HEK293 (cell line): Measurements from ENCODE around the gene TRMT112.
A peak's percentile ranks its signal among the peaks of the same experiment; 100 is the strongest.

ENCODE experiments used
- HOXA7 ChIP-seq: sonication (generic); formaldehyde crosslinking; IDR thresholded peaks from 2 replicates; pipeline ENCODE4 v1.8.1; 2022; ENCODE audit warnings: missing genetic modification reagents, borderline replicate concordance
- KLF10 ChIP-seq: fragments of 450-650 bp; IDR thresholded peaks from 2 replicates; pipeline ENCODE4 v1.5.1; 2018; ENCODE audit warnings: missing biosample characterization, mild to moderate bottlenecking, missing genetic modification characterization
- MEIS1 ChIP-seq: sonication (generic); formaldehyde crosslinking; IDR thresholded peaks from 2 replicates; pipeline ENCODE4 v1.8.1; 2022; ENCODE audit warnings: missing genetic modification reagents, mild to moderate bottlenecking, borderline replicate concordance
- SCRT2 ChIP-seq: fragments of 450-650 bp; formaldehyde crosslinking; IDR thresholded peaks from 2 replicates; pipeline ENCODE4 v1.5.1; 2016; ENCODE audit warnings: missing biosample characterization, missing genetic modification characterization
- SP3 ChIP-seq: fragments of 450-650 bp; formaldehyde crosslinking; IDR thresholded peaks from 2 replicates; pipeline ENCODE4 v1.5.1; 2016; ENCODE audit warnings: missing biosample characterization, missing genetic modification characterization
- ZBTB1 ChIP-seq: fragments of 450-650 bp; formaldehyde crosslinking; IDR thresholded peaks from 2 replicates; pipeline ENCODE4 v1.5.1; 2016; ENCODE audit warnings: missing biosample characterization, missing genetic modification characterization
- ZNF112 ChIP-seq: fragments of 450-650 bp; formaldehyde crosslinking; IDR thresholded peaks from 2 replicates; pipeline ENCODE4 v1.5.0; 2017; ENCODE audit warnings: missing biosample characterization, missing genetic modification characterization
- ZNF132 ChIP-seq: fragments of 450-650 bp; formaldehyde crosslinking; IDR thresholded peaks from 2 replicates; pipeline ENCODE4 v1.5.1; 2017; ENCODE audit warnings: missing biosample characterization, missing genetic modification characterization, borderline replicate concordance
- ZNF155 ChIP-seq: fragments of 450-650 bp; formaldehyde crosslinking; IDR thresholded peaks from 2 replicates; pipeline ENCODE4 v1.5.1; 2016; ENCODE audit warnings: missing biosample characterization, missing genetic modification characterization
- ZNF184 ChIP-seq: fragments of 450-650 bp; IDR thresholded peaks from 2 replicates; pipeline ENCODE4 v1.5.1; 2018; ENCODE audit warnings: missing biosample characterization, mild to moderate bottlenecking, missing genetic modification characterization
- ZNF19 ChIP-seq: fragments of 450-650 bp; formaldehyde crosslinking; IDR thresholded peaks from 2 replicates; pipeline ENCODE4; 2016; ENCODE audit warnings: missing biosample characterization, missing genetic modification characterization, low read depth
- ZNF202 ChIP-seq: fragments of 450-650 bp; formaldehyde crosslinking; IDR thresholded peaks from 2 replicates; pipeline ENCODE4 v1.5.1; 2016; ENCODE audit warnings: missing biosample characterization, missing genetic modification characterization, borderline replicate concordance
- ZNF335 ChIP-seq: fragments of 450-650 bp; formaldehyde crosslinking; conservative IDR thresholded peaks from 2 replicates; pipeline ENCODE4 v1.5.1; 2016; ENCODE audit warnings: missing biosample characterization, missing genetic modification characterization
- ZNF366 ChIP-seq: fragments of 450-650 bp; formaldehyde crosslinking; conservative IDR thresholded peaks from 2 replicates; pipeline ENCODE4 v1.5.1; 2016; ENCODE audit warnings: missing biosample characterization, missing genetic modification characterization
- ZNF394 ChIP-seq: fragments of 450-650 bp; formaldehyde crosslinking; IDR thresholded peaks from 2 replicates; pipeline ENCODE4 v1.5.1; 2016; ENCODE audit warnings: missing biosample characterization, missing genetic modification characterization, mild to moderate bottlenecking, moderate library complexity, borderline replicate concordance
- ZNF514 ChIP-seq: fragments of 450-650 bp; formaldehyde crosslinking; IDR thresholded peaks from 2 replicates; pipeline ENCODE4 v1.5.1; 2016; ENCODE audit warnings: missing biosample characterization, missing genetic modification characterization
- ZNF530 ChIP-seq: fragments of 450-650 bp; formaldehyde crosslinking; IDR thresholded peaks from 2 replicates; pipeline ENCODE4 v1.5.1; 2016; ENCODE audit warnings: low read depth, missing biosample characterization, missing genetic modification characterization
- ZNF558 ChIP-seq: fragments of 450-650 bp; formaldehyde crosslinking; IDR thresholded peaks from 2 replicates; pipeline ENCODE4 v1.5.1; 2016; ENCODE audit warnings: missing biosample characterization, missing genetic modification characterization
- ZNF561 ChIP-seq: fragments of 450-650 bp; IDR thresholded peaks from 2 replicates; pipeline ENCODE4 v1.5.1; 2018; ENCODE audit warnings: missing biosample characterization, missing genetic modification characterization, borderline replicate concordance
- ZNF626 ChIP-seq: fragments of 450-650 bp; sonication (Bioruptor Pico); formaldehyde crosslinking; IDR thresholded peaks from 2 replicates; pipeline ENCODE4 v1.5.1; 2018; ENCODE audit warnings: missing biosample characterization, missing genetic modification characterization, inconsistent platforms
- ZNF629 ChIP-seq: fragments of 450-650 bp; formaldehyde crosslinking; IDR thresholded peaks from 2 replicates; pipeline ENCODE4 v1.5.1; 2017; ENCODE audit warnings: missing biosample characterization, missing genetic modification characterization
- ZNF837 ChIP-seq: fragments of 450-650 bp; formaldehyde crosslinking; IDR thresholded peaks from 2 replicates; pipeline ENCODE4 v1.5.1; 2016; ENCODE audit warnings: missing biosample characterization, missing genetic modification characterization
- ZNF843 ChIP-seq: fragments of 450-650 bp; formaldehyde crosslinking; IDR thresholded peaks from 2 replicates; pipeline ENCODE4 v1.5.1; 2016; ENCODE audit warnings: missing biosample characterization, missing genetic modification characterization
- TF ChIP-seq, protein P1 (sequence below): fragments of 450-650 bp; formaldehyde crosslinking; IDR thresholded peaks from 2 replicates; pipeline ENCODE4 v1.5.1; 2016; ENCODE audit warnings: missing biosample characterization, missing genetic modification characterization
- TF ChIP-seq, protein P2 (sequence below): fragments of 450-650 bp; formaldehyde crosslinking; IDR thresholded peaks from 2 replicates; pipeline ENCODE4 v1.5.1; 2017; ENCODE audit warnings: missing biosample characterization, mild to moderate bottlenecking, missing genetic modification characterization, moderate library complexity
- TF ChIP-seq, protein P3 (sequence below): fragments of 450-650 bp; formaldehyde crosslinking; IDR thresholded peaks from 2 replicates; pipeline ENCODE4 v1.5.1; 2016; ENCODE audit warnings: missing biosample characterization, missing genetic modification characterization
- TF ChIP-seq, protein P4 (sequence below): fragments of 450-650 bp; formaldehyde crosslinking; IDR thresholded peaks from 2 replicates; pipeline ENCODE4 v1.5.1; 2016; ENCODE audit warnings: missing biosample characterization, missing genetic modification characterization
- TF ChIP-seq, protein P5 (sequence below): fragments of 450-650 bp; formaldehyde crosslinking; IDR thresholded peaks from 2 replicates; pipeline ENCODE4 v1.5.1; 2017; ENCODE audit warnings: missing biosample characterization, missing genetic modification characterization
- TF ChIP-seq, protein P6 (sequence below): IDR thresholded peaks from 2 replicates; pipeline ENCODE4 v1.6.1; 2011; ENCODE audit warnings: mild to moderate bottlenecking, low read depth, low read length, borderline replicate concordance

TRMT112 gene

DNA sequence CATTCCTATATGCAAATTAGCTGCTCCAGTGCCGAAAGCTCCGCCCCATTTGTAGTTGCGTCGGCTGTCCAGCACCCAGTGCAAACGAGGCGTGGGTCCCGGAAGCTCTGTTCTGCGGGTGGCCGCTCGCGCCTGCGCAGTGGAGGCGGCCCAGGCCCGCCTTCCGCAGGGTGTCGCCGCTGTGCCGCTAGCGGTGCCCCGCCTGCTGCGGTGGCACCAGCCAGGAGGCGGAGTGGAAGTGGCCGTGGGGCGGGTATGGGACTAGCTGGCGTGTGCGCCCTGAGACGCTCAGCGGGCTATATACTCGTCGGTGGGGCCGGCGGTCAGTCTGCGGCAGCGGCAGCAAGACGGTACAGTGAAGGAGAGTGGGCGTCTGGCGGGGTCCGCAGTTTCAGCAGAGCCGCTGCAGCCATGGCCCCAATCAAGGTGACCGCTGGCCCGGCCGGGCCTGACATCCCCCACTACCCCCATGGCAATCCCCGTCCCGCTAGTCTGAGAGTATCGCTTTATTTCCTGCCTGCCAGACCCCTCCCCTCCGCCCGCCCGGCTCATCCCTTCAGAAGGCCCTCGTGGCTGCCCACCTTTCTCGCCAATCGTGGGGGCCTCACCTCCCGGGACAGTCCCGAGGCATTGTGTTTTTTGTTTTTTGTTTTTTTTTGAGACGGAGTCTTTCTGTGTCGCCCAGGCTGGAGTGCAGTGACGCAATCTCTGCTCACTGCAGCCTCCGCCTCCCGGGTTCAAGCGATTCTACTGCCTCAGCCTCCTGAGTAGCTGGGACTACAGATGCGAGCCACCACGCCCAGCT is 804 bp upstream of the TRMT112 start, which contains the start of gene PRDX5 (continued):
- TF ChIP-seq, protein P1, sequence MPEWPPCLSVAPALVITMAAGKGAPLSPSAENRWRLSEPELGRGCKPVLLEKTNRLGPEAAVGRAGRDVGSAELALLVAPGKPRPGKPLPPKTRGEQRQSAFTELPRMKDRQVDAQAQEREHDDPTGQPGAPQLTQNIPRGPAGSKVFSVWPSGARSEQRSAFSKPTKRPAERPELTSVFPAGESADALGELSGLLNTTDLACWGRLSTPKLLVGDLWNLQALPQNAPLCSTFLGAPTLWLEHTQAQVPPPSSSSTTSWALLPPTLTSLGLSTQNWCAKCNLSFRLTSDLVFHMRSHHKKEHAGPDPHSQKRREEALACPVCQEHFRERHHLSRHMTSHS (tag by site-specific recombination) = no peak
- TF ChIP-seq ZNF558 (tag by site-specific recombination) = no peak
- no peak for TF ChIP-seq ZNF155 (tag by site-specific recombination)
- TF ChIP-seq ZNF837 (tag by site-specific recombination) = no peak
- TF ChIP-seq MEIS1 (CRISPR knock-in tag) = no peak
- no peak for TF ChIP-seq KLF10 (tag by site-specific recombination)
- no peak for TF ChIP-seq ZNF366
- TF ChIP-seq ZNF629 (tag by site-specific recombination) = peak; percentile 56
- TF ChIP-seq, protein P2, sequence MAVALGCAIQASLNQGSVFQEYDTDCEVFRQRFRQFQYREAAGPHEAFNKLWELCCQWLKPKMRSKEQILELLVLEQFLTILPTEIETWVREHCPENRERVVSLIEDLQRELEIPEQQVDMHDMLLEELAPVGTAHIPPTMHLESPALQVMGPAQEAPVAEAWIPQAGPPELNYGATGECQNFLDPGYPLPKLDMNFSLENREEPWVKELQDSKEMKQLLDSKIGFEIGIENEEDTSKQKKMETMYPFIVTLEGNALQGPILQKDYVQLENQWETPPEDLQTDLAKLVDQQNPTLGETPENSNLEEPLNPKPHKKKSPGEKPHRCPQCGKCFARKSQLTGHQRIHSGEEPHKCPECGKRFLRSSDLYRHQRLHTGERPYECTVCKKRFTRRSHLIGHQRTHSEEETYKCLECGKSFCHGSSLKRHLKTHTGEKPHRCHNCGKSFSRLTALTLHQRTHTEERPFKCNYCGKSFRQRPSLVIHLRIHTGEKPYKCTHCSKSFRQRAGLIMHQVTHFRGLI (tag by site-specific recombination) = no peak
- TF ChIP-seq, protein P3, sequence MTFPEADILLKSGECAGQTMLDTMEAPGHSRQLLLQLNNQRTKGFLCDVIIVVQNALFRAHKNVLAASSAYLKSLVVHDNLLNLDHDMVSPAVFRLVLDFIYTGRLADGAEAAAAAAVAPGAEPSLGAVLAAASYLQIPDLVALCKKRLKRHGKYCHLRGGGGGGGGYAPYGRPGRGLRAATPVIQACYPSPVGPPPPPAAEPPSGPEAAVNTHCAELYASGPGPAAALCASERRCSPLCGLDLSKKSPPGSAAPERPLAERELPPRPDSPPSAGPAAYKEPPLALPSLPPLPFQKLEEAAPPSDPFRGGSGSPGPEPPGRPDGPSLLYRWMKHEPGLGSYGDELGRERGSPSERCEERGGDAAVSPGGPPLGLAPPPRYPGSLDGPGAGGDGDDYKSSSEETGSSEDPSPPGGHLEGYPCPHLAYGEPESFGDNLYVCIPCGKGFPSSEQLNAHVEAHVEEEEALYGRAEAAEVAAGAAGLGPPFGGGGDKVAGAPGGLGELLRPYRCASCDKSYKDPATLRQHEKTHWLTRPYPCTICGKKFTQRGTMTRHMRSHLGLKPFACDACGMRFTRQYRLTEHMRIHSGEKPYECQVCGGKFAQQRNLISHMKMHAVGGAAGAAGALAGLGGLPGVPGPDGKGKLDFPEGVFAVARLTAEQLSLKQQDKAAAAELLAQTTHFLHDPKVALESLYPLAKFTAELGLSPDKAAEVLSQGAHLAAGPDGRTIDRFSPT (tag by site-specific recombination) = peak; percentile 98
- no peak for TF ChIP-seq ZNF19
- peak; percentile 79; the same call in 1 of the 2 replicates for TF ChIP-seq ZNF561 (tag by site-specific recombination)
- no peak for TF ChIP-seq ZBTB1 (tag by site-specific recombination)
- no peak for TF ChIP-seq ZNF132 (tag by site-specific recombination)
- no peak for TF ChIP-seq SCRT2 (tag by site-specific recombination)
- TF ChIP-seq ZNF184 (tag by site-specific recombination) = no peak
- TF ChIP-seq ZNF626 (tag by site-specific recombination) = no peak
- no peak for TF ChIP-seq ZNF394
- TF ChIP-seq, protein P4, sequence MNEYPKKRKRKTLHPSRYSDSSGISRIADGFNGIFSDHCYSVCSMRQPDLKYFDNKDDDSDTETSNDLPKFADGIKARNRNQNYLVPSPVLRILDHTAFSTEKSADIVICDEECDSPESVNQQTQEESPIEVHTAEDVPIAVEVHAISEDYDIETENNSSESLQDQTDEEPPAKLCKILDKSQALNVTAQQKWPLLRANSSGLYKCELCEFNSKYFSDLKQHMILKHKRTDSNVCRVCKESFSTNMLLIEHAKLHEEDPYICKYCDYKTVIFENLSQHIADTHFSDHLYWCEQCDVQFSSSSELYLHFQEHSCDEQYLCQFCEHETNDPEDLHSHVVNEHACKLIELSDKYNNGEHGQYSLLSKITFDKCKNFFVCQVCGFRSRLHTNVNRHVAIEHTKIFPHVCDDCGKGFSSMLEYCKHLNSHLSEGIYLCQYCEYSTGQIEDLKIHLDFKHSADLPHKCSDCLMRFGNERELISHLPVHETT (tag by site-specific recombination) = 0 out of 2 replicates have a peak, but pooled peaks have one; percentile 46
- no peak for TF ChIP-seq HOXA7 (CRISPR knock-in tag)
- TF ChIP-seq ZNF202 (tag by site-specific recombination) = no peak
- TF ChIP-seq ZNF530 (tag by site-specific recombination) = no peak
- TF ChIP-seq, protein P5, sequence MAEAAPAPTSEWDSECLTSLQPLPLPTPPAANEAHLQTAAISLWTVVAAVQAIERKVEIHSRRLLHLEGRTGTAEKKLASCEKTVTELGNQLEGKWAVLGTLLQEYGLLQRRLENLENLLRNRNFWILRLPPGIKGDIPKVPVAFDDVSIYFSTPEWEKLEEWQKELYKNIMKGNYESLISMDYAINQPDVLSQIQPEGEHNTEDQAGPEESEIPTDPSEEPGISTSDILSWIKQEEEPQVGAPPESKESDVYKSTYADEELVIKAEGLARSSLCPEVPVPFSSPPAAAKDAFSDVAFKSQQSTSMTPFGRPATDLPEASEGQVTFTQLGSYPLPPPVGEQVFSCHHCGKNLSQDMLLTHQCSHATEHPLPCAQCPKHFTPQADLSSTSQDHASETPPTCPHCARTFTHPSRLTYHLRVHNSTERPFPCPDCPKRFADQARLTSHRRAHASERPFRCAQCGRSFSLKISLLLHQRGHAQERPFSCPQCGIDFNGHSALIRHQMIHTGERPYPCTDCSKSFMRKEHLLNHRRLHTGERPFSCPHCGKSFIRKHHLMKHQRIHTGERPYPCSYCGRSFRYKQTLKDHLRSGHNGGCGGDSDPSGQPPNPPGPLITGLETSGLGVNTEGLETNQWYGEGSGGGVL (tag by site-specific recombination) = peak; percentile 31; the same call in 1 of the 2 replicates
- TF ChIP-seq ZNF335 (tag by site-specific recombination) = peak; percentile 92
- TF ChIP-seq SP3 (tag by site-specific recombination) = peak; percentile 64
- TF ChIP-seq ZNF514 (tag by site-specific recombination) = no peak
- TF ChIP-seq ZNF843 (tag by site-specific recombination) = 0 out of 2 replicates have a peak, but pooled peaks have one; percentile 25
- TF ChIP-seq ZNF112 (tag by site-specific recombination) = no peak
- TF ChIP-seq, protein P6, sequence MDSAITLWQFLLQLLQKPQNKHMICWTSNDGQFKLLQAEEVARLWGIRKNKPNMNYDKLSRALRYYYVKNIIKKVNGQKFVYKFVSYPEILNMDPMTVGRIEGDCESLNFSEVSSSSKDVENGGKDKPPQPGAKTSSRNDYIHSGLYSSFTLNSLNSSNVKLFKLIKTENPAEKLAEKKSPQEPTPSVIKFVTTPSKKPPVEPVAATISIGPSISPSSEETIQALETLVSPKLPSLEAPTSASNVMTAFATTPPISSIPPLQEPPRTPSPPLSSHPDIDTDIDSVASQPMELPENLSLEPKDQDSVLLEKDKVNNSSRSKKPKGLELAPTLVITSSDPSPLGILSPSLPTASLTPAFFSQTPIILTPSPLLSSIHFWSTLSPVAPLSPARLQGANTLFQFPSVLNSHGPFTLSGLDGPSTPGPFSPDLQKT = no peak
